ENCODE results near the gene ANKRD13D.

- TF ChIP-seq POLR2A (IDR thresholded peaks at IDR 0.05) (no peak), CTCF (IDR thresholded peaks at IDR 0.05 in 4 of 5, conservative IDR thresholded peaks at IDR 0.05 in 1 of 5) (no peak)
These were observed 6.8 kb upstream of the ANKRD13D start for GRCh38 chr11:67282155-67282875.

Measured in gastrocnemius medialis (tissue), 4 donors.